ENCODE results near the gene EGFLAM. TPM values are rescaled to one million over a fixed set of nuclear protein-coding genes. Genes with fewer than 3 reads are reported as not detected.

EGFLAM gene
- not detected for polyA plus RNA-seq

- Mint-ChIP-seq H3K27ac (no peak within 1 kb of the TSS), H3K4me1 (peaks cover 2 to 7% (median 4%) of the 10 kb centered on the region in 3 donors), H3K36me3 (no peaks in the 10 kb centered on the region), H3K27me3 (peaks cover 50% of the 10 kb centered on the region), H3K9me3 (peaks cover 4 to 6% (median 5%) of the 10 kb centered on the region in 3 donors), H3K4me3 (peak within 1 kb of the TSS in 1 of 4 donors; percentile 52)
Observed at GRCh38 chr5:38258319-38259061, at the start of gene EGFLAM. TSS of gene EGFLAM (plus strand) at chr5:38258559. CDS start at chr5:38258755, 196 bp downstream.

GRCh38 chr5:38208782-38209378, 49.5 kb upstream of the EGFLAM start:
- Mint-ChIP-seq H3K27ac (no peak overlapping the region), H3K27me3 (peaks cover 1% of the 10 kb centered on the region), H3K4me1 (no peaks in the 10 kb centered on the region), H3K4me3 (no peak overlapping the region), H3K36me3 (no peaks in the 10 kb centered on the region), H3K9me3 (peaks cover 0 to 2% (median 0%) of the 10 kb centered on the region in 3 donors)

GRCh38 chr5:38210676-38211353, 47.5 kb upstream of the EGFLAM start:
- Mint-ChIP-seq H3K4me3 (no peak overlapping the region), H3K9me3 (peaks cover 0 to 2% (median 0%) of the 10 kb centered on the region in 3 donors), H3K27me3 (peaks cover 1% of the 10 kb centered on the region), H3K27ac (no peak overlapping the region), H3K4me1 (no peaks in the 10 kb centered on the region), H3K36me3 (no peaks in the 10 kb centered on the region)

GRCh38 chr5:38211354-38211710, 47.0 kb upstream of the EGFLAM start:
- Mint-ChIP-seq H3K36me3 (no peaks in the 10 kb centered on the region), H3K27me3 (peaks cover 1% of the 10 kb centered on the region), H3K27ac (no peak overlapping the region), H3K4me3 (no peak overlapping the region), H3K4me1 (no peaks in the 10 kb centered on the region), H3K9me3 (peaks cover 0 to 2% (median 0%) of the 10 kb centered on the region in 3 donors)

GRCh38 chr5:38212307-38212706, 46.1 kb upstream of the EGFLAM start:
- Mint-ChIP-seq H3K9me3 (peaks cover 0 to 2% (median 0%) of the 10 kb centered on the region in 3 donors), H3K27me3 (peaks cover 1% of the 10 kb centered on the region), H3K4me1 (no peaks in the 10 kb centered on the region), H3K4me3 (no peak overlapping the region), H3K27ac (no peak overlapping the region), H3K36me3 (no peaks in the 10 kb centered on the region)

- no peaks in the 10 kb centered on the region for H3K4me1 Mint-ChIP-seq
- no peak overlapping the region for H3K27ac Mint-ChIP-seq
- H3K4me3 Mint-ChIP-seq: no peak overlapping the region
- no peaks in the 10 kb centered on the region for H3K27me3 Mint-ChIP-seq
- peaks cover 2 to 8% (median 2%) of the 10 kb centered on the region in 3 donors for H3K9me3 Mint-ChIP-seq
- H3K36me3 Mint-ChIP-seq: no peaks in the 10 kb centered on the region
Observed at GRCh38 chr5:38226091-38226490, 32.3 kb upstream of the EGFLAM start.

- H3K27me3 Mint-ChIP-seq: no peaks in the 10 kb centered on the region
- no peaks in the 10 kb centered on the region for H3K4me1 Mint-ChIP-seq
- no peak overlapping the region for H3K27ac Mint-ChIP-seq
- no peaks in the 10 kb centered on the region for H3K36me3 Mint-ChIP-seq
- no peak overlapping the region for H3K4me3 Mint-ChIP-seq
- peaks cover 4 to 5% (median 5%) of the 10 kb centered on the region in 3 donors for H3K9me3 Mint-ChIP-seq
Observed at GRCh38 chr5:38228914-38229313, 29.4 kb upstream of the EGFLAM start.

- no peaks in the 10 kb centered on the region for H3K27me3 Mint-ChIP-seq
- H3K36me3 Mint-ChIP-seq: no peaks in the 10 kb centered on the region
- H3K4me1 Mint-ChIP-seq: no peaks in the 10 kb centered on the region
- peaks cover 2 to 6% (median 5%) of the 10 kb centered on the region in 3 donors for H3K9me3 Mint-ChIP-seq
- no peak overlapping the region for H3K27ac Mint-ChIP-seq
- no peak overlapping the region for H3K4me3 Mint-ChIP-seq
Observed at GRCh38 chr5:38234737-38235136, 23.6 kb upstream of the EGFLAM start.

GRCh38 chr5:38237681-38238080, 20.7 kb upstream of the EGFLAM start:
- H3K9me3 Mint-ChIP-seq: peaks cover under 1 to 5% (median 5%) of the 10 kb centered on the region in 3 donors
- H3K4me3 Mint-ChIP-seq: no peak overlapping the region
- no peaks in the 10 kb centered on the region for H3K4me1 Mint-ChIP-seq
- H3K27me3 Mint-ChIP-seq: no peaks in the 10 kb centered on the region
- H3K36me3 Mint-ChIP-seq: peaks cover 2% of the 10 kb centered on the region
- H3K27ac Mint-ChIP-seq: peak overlapping the region in 1 of 3 donors; percentile 18

- no peak overlapping the region for H3K4me3 Mint-ChIP-seq
- H3K27ac Mint-ChIP-seq: no peak overlapping the region
- no peaks in the 10 kb centered on the region for H3K4me1 Mint-ChIP-seq
- peaks cover 0 to 4% (median 0%) of the 10 kb centered on the region in 3 donors for H3K9me3 Mint-ChIP-seq
- H3K36me3 Mint-ChIP-seq: peaks cover 2% of the 10 kb centered on the region
- peaks cover 2% of the 10 kb centered on the region for H3K27me3 Mint-ChIP-seq
Observed at GRCh38 chr5:38240212-38240611, 18.1 kb upstream of the EGFLAM start.

GRCh38 chr5:38241655-38242054, 16.7 kb upstream of the EGFLAM start:
- H3K27me3 Mint-ChIP-seq: peaks cover 2% of the 10 kb centered on the region
- no peak overlapping the region for H3K27ac Mint-ChIP-seq
- no peak overlapping the region for H3K4me3 Mint-ChIP-seq
- peaks cover 0 to 1% (median 0%) of the 10 kb centered on the region in 3 donors for H3K9me3 Mint-ChIP-seq
- H3K4me1 Mint-ChIP-seq: no peaks in the 10 kb centered on the region
- H3K36me3 Mint-ChIP-seq: peaks cover 2% of the 10 kb centered on the region

GRCh38 chr5:38245307-38245706, 13.1 kb upstream of the EGFLAM start:
- Mint-ChIP-seq H3K4me1 (no peaks in the 10 kb centered on the region), H3K4me3 (peak overlapping the region in 1 of 4 donors; percentile 41), H3K27ac (no peak overlapping the region), H3K36me3 (peaks cover 2% of the 10 kb centered on the region), H3K9me3 (peaks cover 0 to 4% (median 1%) of the 10 kb centered on the region in 3 donors), H3K27me3 (peaks cover 6% of the 10 kb centered on the region)

- Mint-ChIP-seq H3K27me3 (peaks cover 10% of the 10 kb centered on the region), H3K4me3 (no peak overlapping the region), H3K27ac (no peak overlapping the region), H3K4me1 (no peaks in the 10 kb centered on the region), H3K9me3 (peaks cover 4 to 9% (median 5%) of the 10 kb centered on the region in 3 donors), H3K36me3 (peaks cover 1% of the 10 kb centered on the region)
Observed at GRCh38 chr5:38249301-38249700, 9.1 kb upstream of the EGFLAM start.

GRCh38 chr5:38249812-38250211, 8.5 kb upstream of the EGFLAM start:
- Mint-ChIP-seq H3K27ac (no peak overlapping the region), H3K27me3 (peaks cover 10% of the 10 kb centered on the region), H3K36me3 (peaks cover 1% of the 10 kb centered on the region), H3K9me3 (peaks cover 4 to 9% (median 5%) of the 10 kb centered on the region in 3 donors), H3K4me1 (no peaks in the 10 kb centered on the region), H3K4me3 (no peak overlapping the region)

GRCh38 chr5:38250763-38251448, 7.5 kb upstream of the EGFLAM start:
- peaks cover 11% of the 10 kb centered on the region for H3K27me3 Mint-ChIP-seq
- H3K4me1 Mint-ChIP-seq: no peaks in the 10 kb centered on the region
- H3K4me3 Mint-ChIP-seq: no peak overlapping the region

More at GRCh38 chr5:38250763-38251448, 7.5 kb upstream of the EGFLAM start:
- peaks cover 1% of the 10 kb centered on the region for H3K36me3 Mint-ChIP-seq
- H3K9me3 Mint-ChIP-seq: peaks cover 5 to 9% (median 7%) of the 10 kb centered on the region in 3 donors
- H3K27ac Mint-ChIP-seq: no peak overlapping the region

All from IgD-negative memory B cell (primary cell).